Cardiac muscle cell (in vitro differentiated cells and primary cell): Measurements from ENCODE around the gene TPRG1. TPM values are rescaled to one million over a fixed set of nuclear protein-coding genes. Genes with fewer than 3 reads are reported as not detected.

Experiments used
- DNase-seq, 2 donors: peaks; one replicate each; pipeline versions ENCODE4 v3.0.0 to v3.0.0-alpha.2; 2010 to 2017; ENCODE audit warnings: low read depth in 1 of 2, low spot score in 1 of 2
- H3K27ac ChIP-seq: fragments of 200-600 bp; sonication (generic); 2 replicates; pipeline ENCODE4 v1.5.1; 2016
- H3K27me3 ChIP-seq: fragments of 200-600 bp; sonication (generic); 2 replicates; pipeline ENCODE4 v1.6.0; 2016; ENCODE audit warnings: control low read depth
- H3K36me3 ChIP-seq: fragments of 200-600 bp; sonication (generic); 2 replicates; pipeline ENCODE4 v1.5.1; 2016; ENCODE audit warnings: control low read depth
- H3K4me1 ChIP-seq: fragments of 200-600 bp; sonication (generic); 2 replicates; pipeline ENCODE4 v1.8.1; 2017; ENCODE audit warnings: low read depth, mild to moderate bottlenecking, mixed run types
- H3K4me3 ChIP-seq: fragments of 200-600 bp; sonication (generic); 2 replicates; pipeline ENCODE4 v1.5.1; 2016; ENCODE audit warnings: mild to moderate bottlenecking
- H3K9me3 ChIP-seq: fragments of 200-600 bp; sonication (generic); 2 replicates; pipeline ENCODE4 v1.5.1; 2017; ENCODE audit warnings: low read depth, mild to moderate bottlenecking, control low read depth
- polyA plus RNA-seq: library from polyadenylated mRNA; unstranded; fragments of >200 nt; fragmentation: Nextera tagmentation; extraction: Ambion mirVana; gene quantifications from 2 replicates; pipeline ENCODE4 v1.2.1, GENCODE V29; 2016
- total RNA-seq: library from RNA; depleted of rRNA; stranded (reverse); fragments of >200 nt; gene quantifications from 2 replicates; pipeline ENCODE4 v1.2.3, GENCODE V29; 2016
- TF ChIP-seq, protein P1 (sequence below): IDR thresholded peaks from 2 replicates; pipeline ENCODE4 v1.5.1; 2012; ENCODE audit warnings: low read depth, mild to moderate bottlenecking, low read length

TPRG1 gene
- total and polyA plus RNA-seq, 2 experiments from 2014 or later, result 0.09 to 0.48 TPM

DNA sequence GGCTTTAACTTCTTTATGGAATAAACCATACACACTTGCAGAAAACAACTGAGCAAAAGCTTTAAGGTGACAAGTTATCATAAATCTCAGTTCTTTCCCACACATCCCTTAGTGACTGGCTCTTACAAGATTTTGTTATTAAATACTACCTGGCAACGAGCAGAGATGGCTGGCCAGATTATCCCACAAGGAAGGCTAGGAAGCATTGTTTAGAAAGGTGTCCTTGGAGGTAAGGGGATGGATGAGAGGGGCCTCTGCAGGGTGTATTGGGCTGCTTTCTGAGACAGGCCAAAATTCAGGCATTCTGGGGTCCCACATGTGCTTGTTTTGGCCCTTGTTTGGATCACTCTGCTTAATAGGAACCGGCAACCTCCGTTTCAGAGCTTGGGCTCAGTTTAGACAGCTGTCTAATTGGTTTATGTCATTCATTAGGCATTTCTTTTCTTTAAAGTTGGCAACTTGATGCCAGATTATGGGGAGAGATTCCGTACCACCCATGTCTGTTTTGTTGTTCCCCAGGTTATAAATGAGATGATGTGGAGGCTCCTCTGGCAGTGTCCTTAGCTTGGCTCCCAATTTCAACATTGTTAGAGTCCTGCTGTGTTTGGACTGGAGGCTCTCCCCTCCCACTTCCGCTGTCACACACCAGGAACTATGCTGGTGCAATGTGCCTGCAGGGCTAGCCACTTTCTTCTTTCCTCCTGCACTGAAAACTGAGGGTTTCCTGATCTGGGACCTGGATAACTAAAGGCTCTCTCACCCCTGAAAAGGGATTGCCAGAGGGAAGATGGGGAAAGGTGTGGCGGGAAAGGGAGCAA is 121.1 kb downstream of the TPRG1 start:
- no peaks in the 10 kb centered on the region for H3K4me1 ChIP-seq
- no peaks in the 10 kb centered on the region for H3K36me3 ChIP-seq
- no peaks in the 10 kb centered on the region for H3K9me3 ChIP-seq
- no peak for DNase-seq
- H3K27ac ChIP-seq, result no peak overlapping the region
- TF ChIP-seq, protein P1, sequence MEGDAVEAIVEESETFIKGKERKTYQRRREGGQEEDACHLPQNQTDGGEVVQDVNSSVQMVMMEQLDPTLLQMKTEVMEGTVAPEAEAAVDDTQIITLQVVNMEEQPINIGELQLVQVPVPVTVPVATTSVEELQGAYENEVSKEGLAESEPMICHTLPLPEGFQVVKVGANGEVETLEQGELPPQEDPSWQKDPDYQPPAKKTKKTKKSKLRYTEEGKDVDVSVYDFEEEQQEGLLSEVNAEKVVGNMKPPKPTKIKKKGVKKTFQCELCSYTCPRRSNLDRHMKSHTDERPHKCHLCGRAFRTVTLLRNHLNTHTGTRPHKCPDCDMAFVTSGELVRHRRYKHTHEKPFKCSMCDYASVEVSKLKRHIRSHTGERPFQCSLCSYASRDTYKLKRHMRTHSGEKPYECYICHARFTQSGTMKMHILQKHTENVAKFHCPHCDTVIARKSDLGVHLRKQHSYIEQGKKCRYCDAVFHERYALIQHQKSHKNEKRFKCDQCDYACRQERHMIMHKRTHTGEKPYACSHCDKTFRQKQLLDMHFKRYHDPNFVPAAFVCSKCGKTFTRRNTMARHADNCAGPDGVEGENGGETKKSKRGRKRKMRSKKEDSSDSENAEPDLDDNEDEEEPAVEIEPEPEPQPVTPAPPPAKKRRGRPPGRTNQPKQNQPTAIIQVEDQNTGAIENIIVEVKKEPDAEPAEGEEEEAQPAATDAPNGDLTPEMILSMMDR, result no peak
- no peaks in the 10 kb centered on the region for H3K27me3 ChIP-seq
- H3K4me3 ChIP-seq, result no peak overlapping the region

DNA sequence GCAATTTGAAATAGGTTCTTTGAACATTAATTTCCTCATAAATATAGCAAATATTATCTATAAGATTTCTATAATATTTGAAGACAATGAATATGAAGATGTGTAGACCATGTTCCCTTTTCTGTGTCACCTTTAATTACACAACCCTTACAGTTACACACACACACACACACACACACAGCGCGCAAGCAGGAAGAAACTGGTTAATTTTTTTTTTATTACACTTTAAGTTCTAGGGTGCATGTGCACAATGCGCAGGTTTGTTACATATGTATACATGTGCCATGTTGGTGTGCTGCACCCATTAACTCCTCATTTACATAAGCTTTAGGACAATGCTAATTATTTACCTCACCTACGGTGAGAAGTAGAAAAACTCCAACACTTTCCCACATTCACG is 122.9 kb downstream of the TPRG1 start:
- TF ChIP-seq, protein P1, result no peak
- no peaks in the 10 kb centered on the region for H3K4me1 ChIP-seq

DNA sequence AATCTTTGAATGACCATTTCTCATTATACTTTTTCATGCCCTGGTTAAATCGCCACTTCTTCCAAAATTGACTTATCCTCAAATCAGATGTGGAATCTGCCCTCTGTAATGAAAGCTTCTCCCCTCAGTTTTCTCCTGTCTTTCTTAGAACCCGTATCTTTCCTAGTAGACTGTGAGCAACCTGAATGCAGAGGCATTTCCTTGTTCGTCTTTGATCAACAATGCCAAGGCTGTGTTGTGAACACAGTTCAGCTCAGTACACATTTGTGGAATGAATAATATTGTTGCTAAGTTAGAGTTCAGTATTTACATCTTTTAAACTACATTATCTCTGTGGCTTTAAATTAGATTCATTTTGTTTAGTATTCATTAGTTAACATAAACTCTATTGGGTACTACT is 123.3 kb downstream of the TPRG1 start:
- H3K27ac ChIP-seq, result no peak overlapping the region
- no peak for DNase-seq
- no peaks in the 10 kb centered on the region for H3K36me3 ChIP-seq
- H3K9me3 ChIP-seq, result no peaks in the 10 kb centered on the region
- no peak overlapping the region for H3K4me3 ChIP-seq
- no peaks in the 10 kb centered on the region for H3K4me1 ChIP-seq
- TF ChIP-seq, protein P1, result no peak
- no peaks in the 10 kb centered on the region for H3K27me3 ChIP-seq

More for the DNA sequence above, 122.9 kb downstream of the TPRG1 start:
- Histone ChIP-seq H3K9me3 (no peaks in the 10 kb centered on the region), H3K27ac (no peak overlapping the region), H3K4me3 (no peak overlapping the region), H3K36me3 (no peaks in the 10 kb centered on the region), H3K27me3 (no peaks in the 10 kb centered on the region)
- no peak for DNase-seq

DNA sequence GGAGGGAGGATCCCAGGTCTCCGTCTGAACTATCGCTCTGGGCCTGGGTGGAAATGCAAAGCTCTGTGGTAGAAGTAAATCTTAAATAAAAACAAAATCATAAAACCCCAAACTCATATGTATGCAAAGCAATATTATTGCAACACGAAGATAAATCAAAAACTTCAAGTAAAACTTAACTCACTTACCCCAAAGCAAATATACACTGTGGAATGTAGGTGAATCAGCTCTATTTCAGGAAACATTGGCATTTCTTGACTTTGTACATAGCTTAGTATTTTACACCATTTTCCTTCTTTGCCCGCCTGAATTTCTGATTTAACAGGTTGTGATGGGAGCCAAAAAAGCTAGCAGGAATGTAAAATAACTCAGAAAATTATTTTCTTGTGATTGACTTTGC is 126.2 kb downstream of the TPRG1 start:
- no peak overlapping the region for H3K27ac ChIP-seq
- TF ChIP-seq, protein P1, result no peak
- no peaks in the 10 kb centered on the region for H3K27me3 ChIP-seq
- H3K36me3 ChIP-seq, result no peaks in the 10 kb centered on the region
- no peak for DNase-seq
- H3K4me3 ChIP-seq, result no peak overlapping the region
- no peaks in the 10 kb centered on the region for H3K4me1 ChIP-seq
- no peaks in the 10 kb centered on the region for H3K9me3 ChIP-seq

DNA sequence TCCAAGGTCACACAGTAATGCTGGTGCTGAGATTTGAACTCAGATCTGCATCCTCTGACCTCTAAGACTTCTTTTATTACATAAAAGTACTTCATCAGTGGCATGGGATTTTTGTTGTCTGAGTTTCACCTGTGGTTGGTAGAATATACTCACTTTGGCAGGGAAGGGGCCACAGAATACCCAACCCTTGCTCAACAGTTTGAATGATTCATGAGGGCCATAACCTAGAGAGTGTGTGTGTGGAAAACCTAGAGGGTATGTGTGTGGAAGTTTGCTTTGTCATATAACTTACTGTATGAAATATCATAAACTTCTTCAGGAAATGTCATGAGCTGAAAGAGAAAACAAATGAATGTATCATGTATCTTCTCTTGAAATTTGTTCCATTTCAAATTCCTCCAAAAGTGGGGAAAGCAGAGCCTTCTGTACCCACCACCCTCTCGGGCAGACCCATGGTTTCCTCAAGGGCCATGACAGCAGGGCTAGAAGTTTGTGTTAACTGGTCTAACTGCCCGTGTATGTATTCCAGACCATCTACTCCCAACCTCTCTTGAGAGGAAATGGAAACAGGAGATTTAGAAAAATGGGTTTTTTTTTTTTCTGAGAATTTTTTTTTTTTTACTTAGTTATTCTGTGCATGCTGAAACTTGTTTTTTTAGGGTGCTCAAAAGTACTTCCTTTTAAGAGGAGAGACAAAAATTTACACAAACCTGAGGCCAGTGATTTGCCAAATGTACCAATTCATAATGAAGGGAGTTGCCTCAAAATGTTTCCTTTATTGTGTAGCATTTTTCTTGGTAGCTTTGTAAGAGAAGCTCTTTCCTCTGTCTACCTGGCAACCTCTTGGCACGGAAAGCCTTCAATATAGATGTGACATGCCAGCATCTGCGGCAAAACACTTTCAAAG is 127.0 kb downstream of the TPRG1 start:
- no peaks in the 10 kb centered on the region for H3K27me3 ChIP-seq
- no peaks in the 10 kb centered on the region for H3K9me3 ChIP-seq
- H3K4me1 ChIP-seq, result no peaks in the 10 kb centered on the region
- TF ChIP-seq, protein P1, result no peak
- no peaks in the 10 kb centered on the region for H3K36me3 ChIP-seq
- no peak for DNase-seq
- H3K27ac ChIP-seq, result no peak overlapping the region
- H3K4me3 ChIP-seq, result no peak overlapping the region
